ENCODE measurements around the gene MITF. TPM values are rescaled to one million over a fixed set of nuclear protein-coding genes. Genes with fewer than 3 reads are reported as not detected.

The MITF gene
- total RNA-seq, 1 donor from 2014 or later: 6.0 TPM

DNA sequence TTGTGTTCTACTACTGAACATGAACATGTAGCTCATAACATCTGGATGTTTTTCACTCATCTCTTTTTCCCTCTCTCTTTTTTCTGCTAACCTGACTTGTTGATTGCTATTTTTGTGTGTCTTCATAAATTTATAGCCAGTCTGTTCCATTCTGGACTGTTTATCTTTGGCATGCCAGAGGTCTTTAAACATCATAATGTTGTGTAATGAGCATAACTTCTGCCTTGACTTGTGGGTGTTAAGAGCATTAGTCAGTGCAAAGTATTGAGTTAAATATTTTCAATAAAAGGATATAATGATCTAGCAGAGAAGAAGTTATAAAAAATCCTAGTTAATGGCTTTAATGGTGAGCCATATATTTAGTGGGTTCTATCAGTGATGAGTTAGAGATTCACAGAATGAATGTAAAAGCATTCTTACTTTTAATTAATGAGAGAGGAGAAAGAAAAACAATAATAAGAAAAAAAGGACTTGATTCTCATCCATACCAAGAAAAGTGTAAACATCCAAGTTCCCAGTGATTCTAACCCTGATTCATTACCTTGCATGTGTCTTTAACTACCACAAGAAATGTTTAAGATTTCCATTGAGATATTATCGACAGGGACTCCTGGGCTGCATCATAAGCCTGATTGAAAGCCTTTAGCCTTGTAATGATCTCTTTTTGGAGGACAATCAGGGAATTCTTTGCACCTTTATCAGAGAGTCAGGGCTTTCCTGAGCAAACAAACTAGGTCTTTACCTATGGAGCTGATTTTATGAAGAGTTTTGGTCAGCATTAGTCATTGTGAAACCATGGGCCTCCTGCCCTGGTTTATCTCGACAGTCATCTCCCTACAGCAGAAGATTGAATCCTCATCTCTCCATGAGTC is 22.9 kb downstream of the MITF start:
- Histone ChIP-seq H3K4me3 (ENCODE audit: insufficient read depth, low read depth, low read length) (no peak overlapping the region), H4K20me1 (ENCODE audit: insufficient read depth, low read length) (no peaks in the 10 kb centered on the region), H3K27me3 (ENCODE audit: insufficient read depth, low read length) (no peaks in the 10 kb centered on the region), H3K4me1 (ENCODE audit: insufficient read depth, low read length) (peaks cover 26% of the 10 kb centered on the region), H3K9me3 (ENCODE audit: insufficient read depth, low read depth, low read length) (no peaks in the 10 kb centered on the region), H3K4me2 (ENCODE audit: low read length) (peak overlapping the region; percentile 76), H2AFZ (ENCODE audit: low read depth, low read length) (no peak overlapping the region), H3K36me3 (ENCODE audit: insufficient read depth, low read length) (no peaks in the 10 kb centered on the region), H3K27ac (ENCODE audit: low read depth, low read length) (peak overlapping the region; percentile 54), H3K79me2 (ENCODE audit: insufficient read depth, low read length) (no peaks in the 10 kb centered on the region), H3K9ac (ENCODE audit: low read length) (peak overlapping the region; percentile 25)
- H3K4me1 Mint-ChIP-seq (ENCODE audit: low read depth, unreplicated experiment): peaks cover 39% of the 10 kb centered on the region
- H3K27ac Mint-ChIP-seq (ENCODE audit: unreplicated experiment): no peak overlapping the region
- no peaks in the 10 kb centered on the region for H3K27me3 Mint-ChIP-seq (ENCODE audit: low read depth, unreplicated experiment)
- DNase-seq (ENCODE audit: low read depth): peak; percentile 88
- no peak for FAIRE-seq
- no peaks in the 10 kb centered on the region for H3K36me3 Mint-ChIP-seq (ENCODE audit: low read depth, unreplicated experiment)
- peaks cover 2% of the 10 kb centered on the region for H3K9me3 Mint-ChIP-seq (ENCODE audit: unreplicated experiment)
- TF ChIP-seq EZH2 (IDR thresholded peaks at IDR 0.05; ENCODE audit: insufficient read depth, low read length): no peak
- TF ChIP-seq, protein P1, sequence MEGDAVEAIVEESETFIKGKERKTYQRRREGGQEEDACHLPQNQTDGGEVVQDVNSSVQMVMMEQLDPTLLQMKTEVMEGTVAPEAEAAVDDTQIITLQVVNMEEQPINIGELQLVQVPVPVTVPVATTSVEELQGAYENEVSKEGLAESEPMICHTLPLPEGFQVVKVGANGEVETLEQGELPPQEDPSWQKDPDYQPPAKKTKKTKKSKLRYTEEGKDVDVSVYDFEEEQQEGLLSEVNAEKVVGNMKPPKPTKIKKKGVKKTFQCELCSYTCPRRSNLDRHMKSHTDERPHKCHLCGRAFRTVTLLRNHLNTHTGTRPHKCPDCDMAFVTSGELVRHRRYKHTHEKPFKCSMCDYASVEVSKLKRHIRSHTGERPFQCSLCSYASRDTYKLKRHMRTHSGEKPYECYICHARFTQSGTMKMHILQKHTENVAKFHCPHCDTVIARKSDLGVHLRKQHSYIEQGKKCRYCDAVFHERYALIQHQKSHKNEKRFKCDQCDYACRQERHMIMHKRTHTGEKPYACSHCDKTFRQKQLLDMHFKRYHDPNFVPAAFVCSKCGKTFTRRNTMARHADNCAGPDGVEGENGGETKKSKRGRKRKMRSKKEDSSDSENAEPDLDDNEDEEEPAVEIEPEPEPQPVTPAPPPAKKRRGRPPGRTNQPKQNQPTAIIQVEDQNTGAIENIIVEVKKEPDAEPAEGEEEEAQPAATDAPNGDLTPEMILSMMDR (IDR thresholded peaks at IDR 0.05; ENCODE audit: insufficient read depth, low read depth, low read length): no peak
- no peak overlapping the region for H3K4me3 Mint-ChIP-seq (ENCODE audit: unreplicated experiment)

GRCh38 chr3:69762768-69763229 is 23.5 kb downstream of the MITF start:
- DNase-seq (ENCODE audit: low read depth): no peak
- peak overlapping the region; percentile 54 for H3K27ac ChIP-seq (ENCODE audit: low read depth, low read length)
- no peaks in the 10 kb centered on the region for H3K9me3 Mint-ChIP-seq (ENCODE audit: unreplicated experiment)

More at GRCh38 chr3:69762768-69763229, 23.5 kb downstream of the MITF start:
- no peak overlapping the region for H3K4me3 Mint-ChIP-seq (ENCODE audit: unreplicated experiment)
- Histone ChIP-seq H2AFZ (ENCODE audit: low read depth, low read length) (no peak overlapping the region), H3K4me2 (ENCODE audit: low read length) (peak overlapping the region; percentile 76), H3K4me3 (ENCODE audit: insufficient read depth, low read depth, low read length) (no peak overlapping the region), H3K9me3 (ENCODE audit: insufficient read depth, low read depth, low read length) (no peaks in the 10 kb centered on the region), H3K9ac (ENCODE audit: low read length) (no peak overlapping the region), H3K79me2 (ENCODE audit: insufficient read depth, low read length) (no peaks in the 10 kb centered on the region), H3K36me3 (ENCODE audit: insufficient read depth, low read length) (no peaks in the 10 kb centered on the region), H3K4me1 (ENCODE audit: insufficient read depth, low read length) (peaks cover 26% of the 10 kb centered on the region), H3K27me3 (ENCODE audit: insufficient read depth, low read length) (no peaks in the 10 kb centered on the region), H4K20me1 (ENCODE audit: insufficient read depth, low read length) (no peaks in the 10 kb centered on the region)
- peaks cover 39% of the 10 kb centered on the region for H3K4me1 Mint-ChIP-seq (ENCODE audit: low read depth, unreplicated experiment)
- no peaks in the 10 kb centered on the region for H3K27me3 Mint-ChIP-seq (ENCODE audit: low read depth, unreplicated experiment)
- FAIRE-seq: no peak
- no peaks in the 10 kb centered on the region for H3K36me3 Mint-ChIP-seq (ENCODE audit: low read depth, unreplicated experiment)
- TF ChIP-seq, protein P1 (IDR thresholded peaks at IDR 0.05; ENCODE audit: insufficient read depth, low read depth, low read length): no peak
- TF ChIP-seq EZH2 (IDR thresholded peaks at IDR 0.05; ENCODE audit: insufficient read depth, low read length): no peak
- H3K27ac Mint-ChIP-seq (ENCODE audit: unreplicated experiment): peak overlapping the region; percentile 55
